Right cardiac atrium (tissue), 5 donors: ENCODE measurements around the gene HORMAD2. TPM values are rescaled to one million over a fixed set of nuclear protein-coding genes. Genes with fewer than 3 reads are reported as not detected.

Experiments used
- ATAC-seq, 2 donors: fragments of 200-7000 bp; cut with Tn5 transposase; one replicate each; pipeline versions ENCODE4 v1.8.0 to v1.9.1; 2020; ENCODE audit warnings: moderate library complexity in 2 of 2, mild to moderate bottlenecking in 1 of 2
- DNase-seq, 3 donors: peaks; one replicate each; pipeline ENCODE4 v3.0.0-alpha.2; 2020
- H3K27ac ChIP-seq: one replicate; pipeline ENCODE4 v1.5.1; 2013; ENCODE audit warnings: mild to moderate bottlenecking, low read length, control low read depth, moderate library complexity
- H3K27me3 ChIP-seq: one replicate; pipeline ENCODE4 v1.6.1; 2013; ENCODE audit not compliant: control insufficient read depth, insufficient read depth
- H3K4me1 ChIP-seq: one replicate; pipeline ENCODE4 v1.6.1; 2013; ENCODE audit warnings: low read length; ENCODE audit not compliant: control insufficient read depth, insufficient read depth
- H3K4me3 ChIP-seq: one replicate; pipeline ENCODE4 v1.5.1; 2013; ENCODE audit warnings: low read length, control low read depth
- H3K9me3 ChIP-seq: one replicate; pipeline ENCODE4 v1.6.1; 2013; ENCODE audit warnings: low read length; ENCODE audit not compliant: control insufficient read depth
- WGBS: extraction: QIAGEN DNeasy Blood & Tissue Kit; methylation state at CpG from one replicate; pipeline ENCODE4 v1.1.7; 2013; 5-methylcytosine and 5-hydroxymethylcytosine counted together
- intact Hi-C, 4 donors: fragments of 100-400 bp; cut with DNase I; formaldehyde crosslinking; loops; one replicate each; pipeline versions ENCODE4 v1.11.0 to v1.14.0; 2022 to 2023
- polyA plus RNA-seq: library from polyadenylated mRNA; stranded (reverse); fragments of 200-250 nt; gene quantifications from one replicate; pipeline ENCODE4 v1.2.3, GENCODE V29; 2013
- total RNA-seq, 4 donors: library from RNA; stranded (reverse); fragmentation: NEBNext Ultra II Directional; extraction: Animal tissue kit (Norgen Biotek cat#: 25700); gene quantifications; one replicate each; pipeline ENCODE4 v1.2.1, GENCODE V29; 2021
- donor health status: healthy with polysubstance abuse.
- donor health status: DM: no; HTN: yes; CAD: no.
- donor health status: DM: no; HTN: no; CAD: no.
- donor health status: DM: no; HTN: yes; CAD: no; lungs with severe emphysema.
- donor health status: DM: yes; HTN: yes; CAD: no.

HORMAD2 gene
- total and polyA plus RNA-seq, 5 donors = not detected

GRCh38 chr22:30044369-30044768 lies 35.9 kb upstream of the HORMAD2 start:
- ATAC-seq (peak in 1 of 2 donors; percentile 36), DNase-seq (no peak)
- WGBS = 40% methylated on average over 3 of the region's 3 CpGs
- Histone ChIP-seq H3K27ac (no peak overlapping the region), H3K9me3 (no peaks in the 10 kb centered on the region), H3K4me3 (no peak overlapping the region), H3K27me3 (no peaks in the 10 kb centered on the region), H3K4me1 (no peaks in the 10 kb centered on the region)
- intact Hi-C loops = no loop called here

- no peaks in the 10 kb centered on the region for H3K4me1 ChIP-seq
- intact Hi-C loops = no loop called here
- no peak for DNase-seq
Observed at GRCh38 chr22:30044881-30045493, 35.3 kb upstream of the HORMAD2 start.

GRCh38 chr22:30045494-30045887 lies 34.8 kb upstream of the HORMAD2 start:
- ATAC-seq = no peak
- intact Hi-C loops = no loop called here
- Histone ChIP-seq H3K27ac (no peak overlapping the region), H3K9me3 (no peaks in the 10 kb centered on the region), H3K27me3 (no peaks in the 10 kb centered on the region), H3K4me3 (no peak overlapping the region), H3K4me1 (no peaks in the 10 kb centered on the region)
- WGBS = 89% methylated on average over 4 of the region's 4 CpGs
- no peak for DNase-seq

More at GRCh38 chr22:30044881-30045493, 35.3 kb upstream of the HORMAD2 start:
- Histone ChIP-seq H3K9me3 (no peaks in the 10 kb centered on the region), H3K27me3 (no peaks in the 10 kb centered on the region), H3K27ac (no peak overlapping the region), H3K4me3 (no peak overlapping the region)
- WGBS = 77% methylated on average over 4 of the region's 4 CpGs
- no peak for ATAC-seq

- ATAC-seq = no peak
- Histone ChIP-seq H3K27me3 (no peaks in the 10 kb centered on the region), H3K27ac (no peak overlapping the region), H3K4me1 (no peaks in the 10 kb centered on the region), H3K4me3 (no peak overlapping the region), H3K9me3 (no peaks in the 10 kb centered on the region)
- no peak for DNase-seq
- 93% methylated on average over 21 of the region's 21 CpGs for WGBS
- intact Hi-C loops = no loop called here
Observed at GRCh38 chr22:30045901-30046715, 34.2 kb upstream of the HORMAD2 start.

- intact Hi-C loops = no loop called here
- Histone ChIP-seq H3K9me3 (no peaks in the 10 kb centered on the region), H3K4me1 (no peaks in the 10 kb centered on the region), H3K27ac (no peak overlapping the region), H3K4me3 (no peak overlapping the region), H3K27me3 (no peaks in the 10 kb centered on the region)
- WGBS = 96% methylated on average over 15 of the region's 15 CpGs
- no peak for DNase-seq
- ATAC-seq = no peak
Observed at GRCh38 chr22:30046716-30047363, 33.4 kb upstream of the HORMAD2 start.

- H3K9me3 ChIP-seq = no peaks in the 10 kb centered on the region
- H3K4me3 ChIP-seq = no peak overlapping the region
- no peaks in the 10 kb centered on the region for H3K27me3 ChIP-seq
- no peak for DNase-seq
- WGBS = 63% methylated on average over 3 of the region's 3 CpGs
- intact Hi-C loops = no loop called here
- no peak overlapping the region for H3K27ac ChIP-seq
- H3K4me1 ChIP-seq = no peaks in the 10 kb centered on the region
- ATAC-seq = no peak
Observed at GRCh38 chr22:30047364-30047738, 32.9 kb upstream of the HORMAD2 start.

GRCh38 chr22:30048681-30049080 lies 31.6 kb upstream of the HORMAD2 start:
- no peak for DNase-seq
- no peak for ATAC-seq
- intact Hi-C loops = no loop called here
- WGBS = 72% methylated on average over 2 of the region's 2 CpGs
- Histone ChIP-seq H3K27me3 (no peaks in the 10 kb centered on the region), H3K27ac (no peak overlapping the region), H3K4me1 (no peaks in the 10 kb centered on the region), H3K9me3 (no peaks in the 10 kb centered on the region), H3K4me3 (no peak overlapping the region)

GRCh38 chr22:30054067-30054763 lies 26.0 kb upstream of the HORMAD2 start:
- 66% methylated on average over 10 of the region's 10 CpGs for WGBS
- Histone ChIP-seq H3K9me3 (no peaks in the 10 kb centered on the region), H3K4me3 (no peak overlapping the region), H3K4me1 (peaks cover 5% of the 10 kb centered on the region), H3K27me3 (no peaks in the 10 kb centered on the region), H3K27ac (no peak overlapping the region)
- DNase-seq = no peak
- intact Hi-C loops = no loop called here
- no peak for ATAC-seq

- intact Hi-C loops = no loop called here
- peak in 1 of 2 donors; percentile 34 for ATAC-seq
- H3K27ac ChIP-seq = no peak overlapping the region
Observed at GRCh38 chr22:30054764-30055069, 25.5 kb upstream of the HORMAD2 start.

GRCh38 chr22:30056015-30056414 lies 24.2 kb upstream of the HORMAD2 start:
- Histone ChIP-seq H3K9me3 (no peaks in the 10 kb centered on the region), H3K4me3 (no peak overlapping the region), H3K4me1 (peaks cover 5% of the 10 kb centered on the region), H3K27ac (no peak overlapping the region), H3K27me3 (no peaks in the 10 kb centered on the region)
- DNase-seq (no peak), ATAC-seq (no peak)
- intact Hi-C loops = no loop called here
- WGBS = 76% methylated on average over 1 of the region's 1 CpG

More at GRCh38 chr22:30054764-30055069, 25.5 kb upstream of the HORMAD2 start:
- Histone ChIP-seq H3K9me3 (no peaks in the 10 kb centered on the region), H3K4me3 (no peak overlapping the region), H3K4me1 (peaks cover 5% of the 10 kb centered on the region), H3K27me3 (no peaks in the 10 kb centered on the region)
- no peak for DNase-seq

GRCh38 chr22:30057375-30057774 lies 22.9 kb upstream of the HORMAD2 start:
- peaks cover 5% of the 10 kb centered on the region for H3K4me1 ChIP-seq
- no peak overlapping the region for H3K27ac ChIP-seq
- no peak for DNase-seq
- ATAC-seq = no peak
- intact Hi-C loops = no loop called here
- no peaks in the 10 kb centered on the region for H3K27me3 ChIP-seq
- 94% methylated on average over 1 of the region's 1 CpG for WGBS
- H3K4me3 ChIP-seq = no peak overlapping the region
- H3K9me3 ChIP-seq = no peaks in the 10 kb centered on the region
